ENCODE results near the gene SPA17.

The SPA17 gene

DNA sequence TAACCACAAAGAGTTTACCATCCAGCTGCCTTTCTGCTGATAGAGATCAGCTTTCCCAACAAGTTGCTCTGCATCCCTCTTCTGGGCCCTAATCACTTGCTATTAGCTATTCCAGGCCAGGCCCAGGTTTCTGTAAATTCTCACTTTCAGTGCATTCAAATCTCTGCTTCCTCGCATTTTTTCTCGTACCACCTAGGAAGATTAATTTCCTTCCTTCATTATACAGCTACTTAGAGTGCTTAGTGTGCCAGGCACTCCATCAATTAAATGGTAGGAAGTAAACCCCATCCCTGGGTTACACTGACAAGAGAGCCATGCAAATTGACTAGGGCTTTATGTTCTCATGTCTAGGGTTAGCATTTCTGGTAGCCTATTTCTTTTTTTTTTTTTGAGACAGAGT lies 9.8 kb upstream of the SPA17 start:
- no peak for DNase-seq

- no peak for DNase-seq
Measured at GRCh38 chr11:124667601-124668000, 6.1 kb upstream of the SPA17 start.

GRCh38 chr11:124669193-124669592 lies 4.5 kb upstream of the SPA17 start:
- DNase-seq: peak; percentile 29

DNA sequence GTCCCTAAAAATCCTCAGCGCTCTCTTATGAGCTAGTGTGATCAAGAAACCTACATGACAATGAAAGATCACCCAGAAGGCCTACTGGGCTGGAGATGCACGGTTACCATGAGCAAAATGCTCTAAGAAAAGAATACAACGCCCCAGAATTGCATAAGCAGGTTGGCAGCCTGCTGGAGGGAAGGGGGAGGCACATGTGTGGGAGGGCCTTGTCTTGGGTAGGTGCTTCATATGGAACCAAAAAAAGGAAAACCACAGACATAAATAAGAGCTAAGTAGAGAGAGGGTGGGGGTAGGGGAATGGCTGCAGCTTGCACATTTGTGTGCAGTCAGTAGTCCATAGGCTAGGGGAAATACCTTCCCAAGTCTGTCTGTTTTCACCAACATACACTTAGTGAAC lies 3.0 kb upstream of the SPA17 start:
- no peak for DNase-seq

DNA sequence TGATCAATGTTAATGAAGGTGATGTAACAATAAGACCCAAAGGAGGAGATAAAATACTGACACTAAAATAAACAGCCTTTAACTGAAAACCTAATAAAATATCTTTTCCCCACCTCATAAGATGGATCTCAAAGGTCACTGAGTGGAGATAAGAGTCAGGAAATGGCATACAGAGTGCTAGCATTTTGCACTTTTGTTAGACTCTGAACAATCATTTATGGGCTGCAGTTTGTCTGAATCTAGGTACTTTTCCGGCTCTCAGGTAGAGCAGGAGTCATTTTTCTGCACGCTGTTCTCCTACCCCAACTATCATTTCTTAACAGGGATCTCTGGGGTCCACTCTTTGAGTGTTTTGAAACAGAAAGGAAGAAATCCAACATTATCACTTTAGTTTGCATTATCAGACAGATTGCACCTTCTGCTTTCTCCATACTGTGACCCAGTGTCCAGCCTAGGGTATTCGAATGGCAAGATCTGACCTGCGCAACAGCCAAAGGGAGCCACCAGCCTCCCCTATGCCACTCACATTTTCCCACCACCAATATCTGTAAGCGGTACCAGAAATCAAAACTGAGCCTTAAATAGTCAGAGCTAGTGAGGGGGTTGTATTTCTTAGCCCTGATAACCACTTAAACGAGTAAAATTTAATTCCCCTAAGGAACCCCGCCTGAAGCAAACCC lies 1.0 kb upstream of the SPA17 start:
- no peak for DNase-seq

GRCh38 chr11:124674168-124674517 lies 439 bp downstream of the SPA17 start:
- no peak for DNase-seq

DNA sequence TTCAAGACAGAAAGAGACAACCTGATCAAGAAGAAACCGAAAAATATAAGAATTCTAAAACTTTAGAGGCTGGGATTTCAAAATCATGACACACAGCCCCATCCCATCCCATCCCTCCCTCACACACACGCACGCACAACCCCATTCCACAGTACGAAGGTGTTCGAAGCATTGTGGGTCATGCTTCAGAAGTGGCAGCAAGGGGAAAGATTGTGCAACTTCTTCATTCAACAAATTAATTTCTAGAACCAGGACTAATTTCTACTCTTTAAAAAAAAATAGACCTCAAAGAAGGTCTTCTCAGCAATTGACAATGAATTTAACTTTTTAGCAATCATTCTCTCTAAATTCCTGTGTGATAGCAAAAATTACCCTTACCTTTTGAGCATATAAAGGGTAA lies 867 bp downstream of the SPA17 start:
- DNase-seq: no peak

DNA sequence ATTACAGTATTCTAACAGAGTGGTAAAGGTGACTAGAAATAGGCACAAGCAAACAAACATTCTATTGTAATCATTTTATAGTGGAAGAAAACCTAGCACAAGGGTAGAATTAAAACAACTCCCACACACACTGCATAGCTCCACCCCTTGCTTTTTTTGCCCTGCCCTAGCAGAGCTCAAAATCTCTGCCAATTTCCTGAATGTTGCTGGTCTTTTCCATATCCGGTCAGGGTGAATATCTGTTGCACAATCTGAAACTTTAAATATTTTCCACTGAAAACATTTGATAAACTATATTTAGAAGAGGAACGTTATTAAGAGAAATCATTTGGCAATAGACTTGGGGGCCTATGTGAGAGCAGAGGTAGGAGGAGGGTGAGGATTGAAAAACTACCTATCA lies 2.7 kb downstream of the SPA17 start:
- no peak for DNase-seq

- DNase-seq: no peak
Measured at GRCh38 chr11:124678416-124678815, 4.7 kb downstream of the SPA17 start.

DNA sequence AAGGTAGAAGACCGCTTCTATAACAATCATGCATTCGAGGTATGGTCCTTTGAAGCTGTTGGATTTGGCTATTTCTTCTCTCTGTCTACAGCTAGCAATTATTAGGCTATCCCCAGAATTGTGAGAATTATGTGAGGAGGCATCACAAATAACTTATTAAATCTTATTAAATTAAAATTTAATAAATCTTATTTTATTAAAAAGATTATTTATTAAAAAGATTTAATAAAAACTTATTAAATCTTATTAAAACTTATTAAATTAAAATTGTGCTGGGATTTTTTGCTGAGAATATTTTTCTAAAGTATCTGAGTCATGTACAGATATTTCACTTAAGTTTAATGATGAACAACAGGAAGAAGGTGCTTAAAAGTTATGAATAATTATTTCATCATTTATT lies 7.7 kb downstream of the SPA17 start:
- DNase-seq: no peak

DNA sequence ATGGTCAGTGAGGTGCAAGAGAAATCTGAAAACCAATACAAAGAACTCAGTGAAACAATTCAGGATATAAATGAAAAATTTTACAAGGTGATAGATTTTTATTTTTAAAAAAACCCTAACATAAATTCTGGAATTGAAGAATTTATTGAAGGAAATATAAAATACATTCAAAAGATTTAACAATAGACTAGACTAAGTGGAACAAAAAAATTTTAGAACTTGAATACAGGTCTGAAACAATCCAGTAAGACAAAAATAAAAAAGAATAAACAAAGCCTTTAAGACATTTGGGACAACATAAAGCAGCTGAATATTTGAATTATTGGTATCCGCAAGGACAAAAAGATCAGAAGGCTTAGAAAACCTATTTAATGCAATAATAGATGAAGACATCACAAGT lies 8.7 kb downstream of the SPA17 start:
- no peak for DNase-seq

DNA sequence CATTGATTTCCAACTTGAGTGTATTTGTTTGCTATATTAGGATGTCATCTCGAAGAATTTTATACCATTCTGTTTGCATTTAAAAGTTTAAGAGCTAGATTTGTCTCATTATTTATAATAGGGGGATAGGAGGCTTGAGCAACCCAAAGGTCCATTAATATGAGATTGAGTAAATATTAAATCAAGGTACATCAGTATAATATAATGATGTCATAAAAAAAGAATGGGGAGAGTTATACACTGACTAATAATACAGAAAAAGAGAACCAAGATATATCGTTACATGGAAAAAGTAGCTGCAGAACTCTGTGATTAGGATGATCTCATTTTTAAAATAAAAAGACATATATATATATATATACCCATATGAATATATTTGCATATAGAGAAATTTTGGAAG lies 19.4 kb downstream of the SPA17 start:
- no peak for DNase-seq

DNA sequence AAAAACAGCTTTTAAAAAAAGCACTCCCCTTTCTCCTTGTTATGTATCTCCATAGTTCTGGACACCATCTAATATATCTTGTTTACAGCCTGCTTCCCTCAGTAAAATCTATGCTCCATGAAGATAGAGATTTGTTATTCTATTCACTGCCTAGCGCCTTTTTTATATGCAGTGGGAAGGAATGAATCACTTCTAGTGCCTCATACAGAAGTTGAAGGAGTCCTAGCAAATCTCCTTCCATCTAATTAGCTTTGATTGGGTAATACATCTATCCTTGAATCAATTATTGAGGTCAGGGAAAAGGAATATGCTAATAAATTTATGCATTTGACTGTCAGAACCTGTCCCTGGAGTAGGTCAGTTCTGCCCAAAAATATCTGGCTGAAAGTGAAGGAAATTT lies 25.8 kb downstream of the SPA17 start:
- no peak for DNase-seq

DNA sequence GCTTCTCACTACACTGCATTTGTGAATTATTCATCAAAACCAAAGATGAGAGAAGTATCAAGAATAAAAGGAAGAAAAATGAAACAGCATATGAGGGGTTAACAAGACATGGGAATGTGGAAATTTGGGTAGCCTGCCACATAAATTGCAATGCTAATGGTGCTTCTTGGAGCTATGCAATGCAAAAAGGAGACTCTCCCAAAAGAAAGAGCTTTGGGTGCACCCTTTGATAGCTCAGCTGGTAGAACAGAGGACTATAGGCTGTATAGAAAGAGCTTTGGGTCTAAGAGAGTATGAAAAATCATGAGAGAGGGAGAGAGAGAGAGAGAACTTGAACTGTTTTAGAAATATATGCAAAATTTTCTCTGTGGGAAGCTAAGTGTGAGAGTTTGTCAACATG lies 26.3 kb downstream of the SPA17 start:
- no peak for DNase-seq

DNA sequence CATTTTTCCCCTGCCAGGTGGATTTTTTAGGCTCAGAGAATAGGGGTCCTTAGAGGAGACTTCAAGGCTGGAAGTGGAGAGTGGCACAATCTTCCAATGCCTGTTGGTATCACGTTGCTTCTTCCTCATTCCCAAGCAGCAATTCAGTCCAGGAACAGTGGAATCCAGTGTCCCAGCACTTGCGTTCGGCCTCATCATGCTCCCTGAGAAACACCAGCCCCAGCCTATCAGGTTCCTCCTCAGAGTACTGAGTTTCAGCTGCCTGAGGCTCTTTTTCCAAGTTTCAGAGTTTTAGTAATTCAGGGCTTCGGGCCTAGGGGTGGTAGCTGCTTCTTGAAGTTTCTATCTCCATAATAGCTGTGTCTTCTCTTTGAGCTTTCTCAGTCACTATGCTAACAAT lies 34.1 kb downstream of the SPA17 start:
- DNase-seq: no peak

DNA sequence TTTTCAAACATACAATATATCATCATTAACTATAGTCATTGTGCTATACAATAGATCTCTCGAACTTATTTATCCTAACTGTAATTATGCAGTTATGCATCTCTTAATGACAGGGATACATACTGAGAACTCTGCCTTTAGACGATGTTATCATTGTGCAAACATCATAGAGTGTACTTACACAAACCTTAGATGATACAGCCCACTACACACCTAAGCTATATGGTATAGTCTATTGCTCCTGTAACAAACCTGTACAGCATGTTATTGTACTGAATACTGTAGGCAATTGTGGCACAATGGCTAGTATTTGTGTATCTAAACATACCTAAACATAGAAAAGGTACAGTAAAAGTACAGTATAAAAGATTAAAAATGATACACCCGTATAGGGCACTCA lies 38.7 kb downstream of the SPA17 start:
- DNase-seq: no peak

GRCh38 chr11:124716591-124716990 lies 42.9 kb downstream of the SPA17 start:
- no peak for DNase-seq

DNA sequence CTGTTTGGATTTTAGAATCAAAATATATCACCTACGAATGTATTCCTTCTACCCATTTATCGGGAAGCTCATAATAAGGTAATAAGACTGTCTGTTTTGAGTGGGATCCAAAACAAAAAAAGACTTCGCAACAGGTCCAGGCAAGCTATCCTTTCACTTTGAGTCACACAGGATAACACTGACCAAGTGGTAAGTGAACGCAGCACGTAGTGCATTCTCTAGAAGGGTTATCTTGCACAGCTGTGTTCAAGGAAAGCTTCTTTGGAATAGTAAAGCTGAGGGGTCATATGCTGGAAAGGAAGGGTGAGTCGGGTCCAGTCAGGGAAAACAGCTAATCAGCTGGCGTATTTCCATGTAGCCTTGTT lies 43.7 kb downstream of the SPA17 start:
- no peak for DNase-seq

- DNase-seq: no peak
Measured at GRCh38 chr11:124717786-124718651, 44.3 kb downstream of the SPA17 start.

DNA sequence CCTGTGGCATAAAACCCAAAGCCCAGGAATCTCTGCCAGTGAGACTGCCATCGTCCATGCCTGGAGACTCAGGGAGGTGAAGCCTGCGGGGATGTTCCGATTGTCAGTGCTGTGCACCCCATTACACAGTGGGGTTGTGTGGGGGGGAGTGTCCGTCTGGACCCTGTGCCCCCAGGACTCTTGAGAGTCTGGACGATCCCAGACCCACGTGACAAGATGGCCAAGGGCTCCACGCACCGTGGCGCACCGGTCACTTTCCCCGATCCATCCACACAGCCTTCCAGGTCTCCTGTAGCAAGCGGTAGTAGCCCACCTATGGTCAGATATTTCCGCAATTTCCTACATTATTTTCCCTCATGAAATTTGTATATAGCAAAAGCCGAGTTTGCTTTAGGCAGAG lies 45.1 kb downstream of the SPA17 start:
- no peak for DNase-seq

DNA sequence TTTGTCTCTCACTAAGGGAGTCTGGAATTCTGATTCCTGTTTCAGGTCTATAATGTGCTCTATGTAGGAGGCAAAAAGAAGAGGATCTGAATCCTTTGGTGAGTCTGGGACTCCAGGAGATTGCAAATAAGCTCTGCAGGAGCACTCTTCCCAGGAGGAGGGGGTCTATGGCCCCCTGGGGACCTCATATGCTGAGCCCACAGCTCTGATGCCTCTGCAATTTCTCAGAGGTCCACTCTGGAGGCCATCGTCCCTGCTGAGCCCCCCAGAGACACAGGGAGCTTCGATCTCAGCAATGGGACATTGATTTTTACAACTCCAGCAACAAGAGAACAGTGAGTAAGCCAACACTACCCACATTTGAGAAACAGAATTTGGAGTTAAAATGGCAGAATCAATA lies 45.8 kb downstream of the SPA17 start:
- DNase-seq: no peak

- DNase-seq: no peak
Measured at GRCh38 chr11:124722176-124722575, 48.5 kb downstream of the SPA17 start.

- DNase-seq: no peak
Measured at GRCh38 chr11:124724979-124725718, 51.4 kb downstream of the SPA17 start.

DNA sequence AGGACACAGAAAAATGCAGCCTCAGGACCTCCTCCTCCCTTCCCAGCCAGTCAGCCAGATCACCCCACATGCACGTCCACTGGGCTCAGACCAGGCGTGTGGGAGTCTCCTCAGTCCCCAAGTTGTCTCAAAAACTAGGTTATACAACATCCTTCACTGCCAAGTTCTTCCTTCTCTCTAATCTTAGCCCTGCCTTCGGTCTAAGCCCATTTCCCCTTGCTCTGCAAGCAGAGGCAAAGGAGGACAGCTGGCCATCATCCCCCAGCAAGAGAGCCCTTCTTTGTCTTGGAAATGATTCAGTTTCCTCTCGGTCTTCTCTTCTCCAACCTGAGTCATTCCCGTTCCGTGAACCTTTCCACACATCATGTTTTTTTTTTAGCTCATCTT lies 52.0 kb downstream of the SPA17 start:
- no peak for DNase-seq

All from right hindlimb (tissue), 1 donor.